Transverse colon (tissue), 4 donors: Measurements from ENCODE around the gene PRRG2. TPM values are rescaled to one million over a fixed set of nuclear protein-coding genes. Genes with fewer than 3 reads are reported as not detected.

Experiments
- DNase-seq: peaks from one replicate; pipeline ENCODE4 v3.0.0-alpha.2; 2019
- H3K27ac ChIP-seq, 4 donors: fragments of 200-600 bp; sonication (generic); 2 replicates each; pipeline ENCODE4 v1.5.1; 2016 to 2018; ENCODE audit warnings: inconsistent platforms in 4 of 4
- H3K27me3 ChIP-seq: fragments of 200-600 bp; sonication (generic); 2 replicates; pipeline ENCODE4 v1.5.1; 2017; ENCODE audit warnings: inconsistent platforms
- H3K36me3 ChIP-seq, 4 donors: fragments of 200-600 bp; sonication (generic); 2 replicates each; pipeline ENCODE4 v1.5.1; 2017 to 2019; ENCODE audit warnings: inconsistent platforms in 4 of 4
- H3K4me1 ChIP-seq, 4 donors: fragments of 200-600 bp; sonication (generic); 2 replicates each; pipeline ENCODE4 v1.5.1; 2017 to 2020; ENCODE audit warnings: inconsistent platforms in 4 of 4
- H3K4me3 ChIP-seq, 4 donors: fragments of 200-600 bp; sonication (generic); 1 replicate in 1 of 4; 2 replicates in 3 of 4; pipeline versions ENCODE4 v1.5.1 to v1.6.1; 2017 to 2019; ENCODE audit warnings: inconsistent platforms in 4 of 4
- H3K9me3 ChIP-seq, 2 donors: fragments of 200-600 bp; sonication (generic); 2 replicates each; pipeline ENCODE4 v1.5.1; 2017 to 2019; ENCODE audit warnings: inconsistent platforms in 2 of 2
- EP300 ChIP-seq: sonication (generic); formaldehyde crosslinking; IDR thresholded peaks from one replicate; pipeline ENCODE4 v1.6.1; 2017; ENCODE audit warnings: antibody characterized with exemption, low read depth
- POLR2A ChIP-seq: fragments of 450-650 bp; IDR thresholded peaks from one replicate; pipeline ENCODE4 v1.6.1; 2016; ENCODE audit warnings: antibody characterized with exemption, mild to moderate bottlenecking, moderate library complexity
- POLR2AphosphoS5 ChIP-seq, 3 donors: sonication (generic); formaldehyde crosslinking; IDR thresholded peaks; one replicate each; pipeline ENCODE4 v1.6.1; 2016; ENCODE audit warnings: antibody characterized with exemption in 3 of 3
- WGBS, 2 donors: methylation state at CpG; one replicate each; pipeline ENCODE4 v1.1.5; 2018; ENCODE audit warnings: low coverage in 1 of 2; 5-methylcytosine and 5-hydroxymethylcytosine counted together
- in situ Hi-C, 4 donors: fragments of 200-750 bp; cut with MboI; loops; one replicate each; pipeline versions ENCODE4 v1.15.0 to v1.15.1; 2017; ENCODE audit warnings: low sequenced_read_pairs in 3 of 4, low pct_ligation_motif_present in 1 of 4, low pct_unique_long_range_greater_than_20kb in 1 of 4
- intact Hi-C: fragments of 100-400 bp; cut with DNase I; formaldehyde crosslinking; loops from one replicate; pipeline ENCODE4 v1.15.1; 2023; ENCODE audit warnings: low total_unique reads
- total RNA-seq, 4 donors: library from RNA; depleted of rRNA; stranded (reverse); fragments of >200 nt; gene quantifications; one replicate each; pipeline ENCODE4 v1.1.0, GENCODE V29; 2016
- TF ChIP-seq, protein P1 (sequence below), 5 experiments: fragments of 200-600 bp in 3 of 5; fragments of 450-650 bp in 2 of 5; sonication (generic) in 3 of 5; IDR thresholded peaks; 1 replicate in 2 of 5; 2 replicates in 3 of 5; pipeline ENCODE4 v1.5.1; 2016 to 2017; ENCODE audit warnings: antibody characterized with exemption in 5 of 5, inconsistent platforms in 3 of 5, mild to moderate bottlenecking in 2 of 5, moderate library complexity in 1 of 5

The PRRG2 gene
- total RNA-seq, 4 donors from 2014 or later: 0.40 to 22.7 (median 12.2) TPM

- 85 to 100% methylated on average over 1 to 7 of the region's 7 CpGs for WGBS, 2 donors
- intact Hi-C loops: no loop called here
- no peaks in the 10 kb centered on the region for H3K4me1 ChIP-seq
- in situ Hi-C loops: no loop called here
- H3K27me3 ChIP-seq: no peaks in the 10 kb centered on the region
- TF ChIP-seq POLR2A (no peak), POLR2AphosphoS5 (IDR thresholded peaks at IDR 0.05) (no peak), EP300 (no peak)
- TF ChIP-seq, protein P1, sequence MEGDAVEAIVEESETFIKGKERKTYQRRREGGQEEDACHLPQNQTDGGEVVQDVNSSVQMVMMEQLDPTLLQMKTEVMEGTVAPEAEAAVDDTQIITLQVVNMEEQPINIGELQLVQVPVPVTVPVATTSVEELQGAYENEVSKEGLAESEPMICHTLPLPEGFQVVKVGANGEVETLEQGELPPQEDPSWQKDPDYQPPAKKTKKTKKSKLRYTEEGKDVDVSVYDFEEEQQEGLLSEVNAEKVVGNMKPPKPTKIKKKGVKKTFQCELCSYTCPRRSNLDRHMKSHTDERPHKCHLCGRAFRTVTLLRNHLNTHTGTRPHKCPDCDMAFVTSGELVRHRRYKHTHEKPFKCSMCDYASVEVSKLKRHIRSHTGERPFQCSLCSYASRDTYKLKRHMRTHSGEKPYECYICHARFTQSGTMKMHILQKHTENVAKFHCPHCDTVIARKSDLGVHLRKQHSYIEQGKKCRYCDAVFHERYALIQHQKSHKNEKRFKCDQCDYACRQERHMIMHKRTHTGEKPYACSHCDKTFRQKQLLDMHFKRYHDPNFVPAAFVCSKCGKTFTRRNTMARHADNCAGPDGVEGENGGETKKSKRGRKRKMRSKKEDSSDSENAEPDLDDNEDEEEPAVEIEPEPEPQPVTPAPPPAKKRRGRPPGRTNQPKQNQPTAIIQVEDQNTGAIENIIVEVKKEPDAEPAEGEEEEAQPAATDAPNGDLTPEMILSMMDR (IDR thresholded peaks at IDR 0.05): no peak
- H3K27ac ChIP-seq: no peak overlapping the region
- no peak overlapping the region for H3K4me3 ChIP-seq
- peaks cover 0 to 48% (median 14%) of the 10 kb centered on the region in 4 donors for H3K36me3 ChIP-seq
- no peak for DNase-seq
- H3K9me3 ChIP-seq: no peaks in the 10 kb centered on the region
Measured at GRCh38 chr19:49605605-49606004, 24.5 kb downstream of the PRRG2 start.

GRCh38 chr19:49609499-49610092 is 28.5 kb downstream of the PRRG2 start:
- DNase-seq: no peak
- intact Hi-C loops: no loop called here
- TF ChIP-seq, protein P1 (IDR thresholded peaks at IDR 0.05): no peak
- TF ChIP-seq POLR2A: no peak
- no peak for TF ChIP-seq POLR2AphosphoS5 (IDR thresholded peaks at IDR 0.05)
- Histone ChIP-seq H3K9me3 (no peaks in the 10 kb centered on the region), H3K4me1 (no peaks in the 10 kb centered on the region), H3K27me3 (no peaks in the 10 kb centered on the region), H3K27ac (no peak overlapping the region), H3K36me3 (peaks cover 0 to 34% (median 4%) of the 10 kb centered on the region in 4 donors), H3K4me3 (no peak overlapping the region)
- in situ Hi-C loops: no loop called here
- WGBS, 2 donors: 96% methylated on average over 12 of the region's 12 CpGs; no CpG with 5 or more reads in 1 of the 2 donors

- Histone ChIP-seq H3K9me3 (no peaks in the 10 kb centered on the region), H3K36me3 (peaks cover 0 to 45% (median 14%) of the 10 kb centered on the region in 4 donors), H3K27me3 (no peaks in the 10 kb centered on the region), H3K4me1 (no peaks in the 10 kb centered on the region), H3K4me3 (no peak overlapping the region), H3K27ac (no peak overlapping the region)
- TF ChIP-seq EP300 (no peak), POLR2AphosphoS5 (IDR thresholded peaks at IDR 0.05) (no peak)
- TF ChIP-seq, protein P1 (IDR thresholded peaks at IDR 0.05): no peak
- in situ Hi-C loops (no loop called here), intact Hi-C loops (no loop called here)
- DNase-seq: no peak
- 62 to 75% methylated on average over 4 of the region's 4 CpGs for WGBS, 2 donors
Measured at GRCh38 chr19:49613374-49613773, 32.3 kb downstream of the PRRG2 start.

- no peak for TF ChIP-seq POLR2AphosphoS5 (IDR thresholded peaks at IDR 0.05)
- TF ChIP-seq EP300: no peak
- TF ChIP-seq, protein P1 (IDR thresholded peaks at IDR 0.05): no peak
- TF ChIP-seq POLR2A: no peak
- WGBS, 2 donors: 74 to 75% methylated on average over 9 to 19 of the region's 19 CpGs
- Histone ChIP-seq H3K36me3 (peaks cover 0 to 45% (median 14%) of the 10 kb centered on the region in 4 donors), H3K27me3 (no peaks in the 10 kb centered on the region), H3K4me3 (no peak overlapping the region), H3K27ac (no peak overlapping the region), H3K9me3 (no peaks in the 10 kb centered on the region), H3K4me1 (no peaks in the 10 kb centered on the region)
- in situ Hi-C loops (no loop called here), intact Hi-C loops (no loop called here)
- no peak for DNase-seq
Measured at GRCh38 chr19:49614096-49614833, 33.1 kb downstream of the PRRG2 start.
